HG03575 (cell line): ENCODE measurements around the gene ANKRD63.

Experiments
- ATAC-seq: cut with Tn5 transposase; IDR thresholded peaks from one replicate; pipeline ENCODE4 v1.9.1; 2021; ENCODE audit not compliant: unreplicated experiment, insufficient number of reproducible peaks, low FRiP score; ENCODE audit errors: extremely low read depth

ANKRD63 gene

GRCh38 chr15:40316931-40317330 is 34.1 kb upstream of the ANKRD63 start:
- ATAC-seq: no peak

GRCh38 chr15:40314723-40315276 is 31.9 kb upstream of the ANKRD63 start:
- ATAC-seq: no peak

GRCh38 chr15:40313531-40314398 is 30.9 kb upstream of the ANKRD63 start:
- ATAC-seq: no peak

GRCh38 chr15:40312370-40313158 is 29.7 kb upstream of the ANKRD63 start:
- ATAC-seq: no peak

- ATAC-seq: no peak
These were observed 28.1 kb upstream of the ANKRD63 start for GRCh38 chr15:40310993-40311392.

- ATAC-seq: no peak
These were observed 27.4 kb upstream of the ANKRD63 start for GRCh38 chr15:40310001-40310959.

GRCh38 chr15:40309344-40309862 is 26.5 kb upstream of the ANKRD63 start:
- no peak for ATAC-seq

GRCh38 chr15:40307421-40308211 is 24.8 kb upstream of the ANKRD63 start, which contains the start of gene PLCB2:
TSS of gene PLCB2 (minus strand) at chr15:40307935. CDS start at chr15:40307672, 263 bp downstream.
- ATAC-seq: no peak

GRCh38 chr15:40306908-40307307 is 24.0 kb upstream of the ANKRD63 start:
- no peak for ATAC-seq

- no peak for ATAC-seq
These were observed 23.5 kb upstream of the ANKRD63 start for GRCh38 chr15:40306371-40306770.

- no peak for ATAC-seq
These were observed 22.4 kb upstream of the ANKRD63 start for GRCh38 chr15:40305281-40305680.

GRCh38 chr15:40303576-40303975 is 20.7 kb upstream of the ANKRD63 start:
- no peak for ATAC-seq

GRCh38 chr15:40302981-40303380 is 20.1 kb upstream of the ANKRD63 start:
- ATAC-seq: no peak

- ATAC-seq: no peak
These were observed 19.5 kb upstream of the ANKRD63 start for GRCh38 chr15:40302288-40302886.

GRCh38 chr15:40301467-40302179 is 18.8 kb upstream of the ANKRD63 start:
- ATAC-seq: no peak

GRCh38 chr15:40300771-40301170 is 17.9 kb upstream of the ANKRD63 start:
- ATAC-seq: no peak

- ATAC-seq: no peak
These were observed 17.5 kb upstream of the ANKRD63 start for GRCh38 chr15:40300367-40300766.
